ENCODE data around the gene CCNY. TPM values are rescaled to one million over a fixed set of nuclear protein-coding genes. Genes with fewer than 3 reads are reported as not detected.

The CCNY gene
- total and polyA plus RNA-seq, 2 of the 13 experiments (the other 11 are each of a cell fraction or from before 2014, with no cell fraction given) = 48.2 to 54.7 TPM

- TF ChIP-seq FOXJ3 (CRISPR knock-in tag; IDR thresholded peaks at IDR 0.05; ENCODE audit: borderline replicate concordance) (no peak), ZNF335 (CRISPR knock-in tag; IDR thresholded peaks at IDR 0.05) (no peak), FOSL2 (CRISPR knock-in tag; IDR thresholded peaks at IDR 0.05) (no peak), ZKSCAN8 (CRISPR knock-in tag; IDR thresholded peaks at IDR 0.05; ENCODE audit: borderline replicate concordance) (no peak), ZNF260 (CRISPR knock-in tag; IDR thresholded peaks at IDR 0.05; ENCODE audit: borderline replicate concordance, low read depth) (no peak), ZNF205 (CRISPR knock-in tag; IDR thresholded peaks at IDR 0.05) (peak; percentile 85), RFX3 (CRISPR knock-in tag; IDR thresholded peaks at IDR 0.05) (no peak), ZNF143 (CRISPR knock-in tag; IDR thresholded peaks at IDR 0.05) (no peak), RFX1 (IDR thresholded peaks at IDR 0.05) (no peak), AFF4 (CRISPR knock-in tag; IDR thresholded peaks at IDR 0.05) (no peak), SIX4 (CRISPR knock-in tag; IDR thresholded peaks at IDR 0.05) (no peak), ZNF3 (CRISPR knock-in tag; IDR thresholded peaks at IDR 0.05) (no peak), USF2 (IDR thresholded peaks at IDR 0.05; ENCODE audit: low read depth, low read length) (no peak), USF2 (CRISPR knock-in tag; IDR thresholded peaks at IDR 0.05; ENCODE audit: borderline replicate concordance) (no peak), ZBTB42 (CRISPR knock-in tag; IDR thresholded peaks at IDR 0.05) (no peak), GATAD1 (CRISPR knock-in tag; IDR thresholded peaks at IDR 0.05) (no peak)
- TF ChIP-seq, protein P1, sequence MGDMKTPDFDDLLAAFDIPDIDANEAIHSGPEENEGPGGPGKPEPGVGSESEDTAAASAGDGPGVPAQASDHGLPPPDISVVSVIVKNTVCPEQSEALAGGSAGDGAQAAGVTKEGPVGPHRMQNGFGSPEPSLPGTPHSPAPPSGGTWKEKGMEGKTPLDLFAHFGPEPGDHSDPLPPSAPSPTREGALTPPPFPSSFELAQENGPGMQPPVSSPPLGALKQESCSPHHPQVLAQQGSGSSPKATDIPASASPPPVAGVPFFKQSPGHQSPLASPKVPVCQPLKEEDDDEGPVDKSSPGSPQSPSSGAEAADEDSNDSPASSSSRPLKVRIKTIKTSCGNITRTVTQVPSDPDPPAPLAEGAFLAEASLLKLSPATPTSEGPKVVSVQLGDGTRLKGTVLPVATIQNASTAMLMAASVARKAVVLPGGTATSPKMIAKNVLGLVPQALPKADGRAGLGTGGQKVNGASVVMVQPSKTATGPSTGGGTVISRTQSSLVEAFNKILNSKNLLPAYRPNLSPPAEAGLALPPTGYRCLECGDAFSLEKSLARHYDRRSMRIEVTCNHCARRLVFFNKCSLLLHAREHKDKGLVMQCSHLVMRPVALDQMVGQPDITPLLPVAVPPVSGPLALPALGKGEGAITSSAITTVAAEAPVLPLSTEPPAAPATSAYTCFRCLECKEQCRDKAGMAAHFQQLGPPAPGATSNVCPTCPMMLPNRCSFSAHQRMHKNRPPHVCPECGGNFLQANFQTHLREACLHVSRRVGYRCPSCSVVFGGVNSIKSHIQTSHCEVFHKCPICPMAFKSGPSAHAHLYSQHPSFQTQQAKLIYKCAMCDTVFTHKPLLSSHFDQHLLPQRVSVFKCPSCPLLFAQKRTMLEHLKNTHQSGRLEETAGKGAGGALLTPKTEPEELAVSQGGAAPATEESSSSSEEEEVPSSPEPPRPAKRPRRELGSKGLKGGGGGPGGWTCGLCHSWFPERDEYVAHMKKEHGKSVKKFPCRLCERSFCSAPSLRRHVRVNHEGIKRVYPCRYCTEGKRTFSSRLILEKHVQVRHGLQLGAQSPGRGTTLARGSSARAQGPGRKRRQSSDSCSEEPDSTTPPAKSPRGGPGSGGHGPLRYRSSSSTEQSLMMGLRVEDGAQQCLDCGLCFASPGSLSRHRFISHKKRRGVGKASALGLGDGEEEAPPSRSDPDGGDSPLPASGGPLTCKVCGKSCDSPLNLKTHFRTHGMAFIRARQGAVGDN (CRISPR knock-in tag; IDR thresholded peaks at IDR 0.05) = no peak
These were observed 169.0 kb downstream of the CCNY start (continued) for GRCh38 chr10:35505241-35505873.

All from HepG2 (cell line).